ENCODE results near the gene CYTIP.
"Not testable (repeated sequence)": the region's sequence is repeated elsewhere in the genome, so short reads cannot be mapped to it uniquely, and the experiment has no call there.

CYTIP gene

DNA sequence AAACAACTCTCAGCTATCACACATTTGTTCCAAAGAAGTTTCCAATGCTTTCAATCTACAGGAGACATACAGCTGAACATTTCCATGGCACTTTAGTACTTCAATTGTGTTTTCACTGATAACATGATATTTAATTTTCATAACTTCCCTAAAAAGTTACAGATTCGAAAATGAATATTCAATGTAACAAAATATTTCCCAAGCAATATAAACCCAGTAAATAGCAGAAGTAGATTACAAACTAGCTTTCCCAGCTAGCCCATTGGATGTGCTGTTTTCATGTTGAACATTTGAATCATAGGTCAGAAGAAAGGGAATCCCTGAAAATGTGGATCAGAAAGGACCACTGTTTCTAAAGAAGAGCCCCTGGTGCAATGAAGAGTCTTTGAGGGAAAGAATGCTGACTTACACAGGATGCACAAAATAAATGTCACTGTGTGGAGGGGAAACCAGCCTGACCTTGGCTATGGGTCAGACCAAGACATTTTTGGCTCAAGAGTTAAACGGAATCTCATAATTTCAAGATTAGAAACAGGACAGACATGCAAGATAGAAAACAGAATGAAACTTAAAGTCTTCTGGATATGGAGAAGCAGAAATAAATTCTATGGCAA lies 22.5 kb downstream of the CYTIP start:
- DNase-seq, result no peak

DNA sequence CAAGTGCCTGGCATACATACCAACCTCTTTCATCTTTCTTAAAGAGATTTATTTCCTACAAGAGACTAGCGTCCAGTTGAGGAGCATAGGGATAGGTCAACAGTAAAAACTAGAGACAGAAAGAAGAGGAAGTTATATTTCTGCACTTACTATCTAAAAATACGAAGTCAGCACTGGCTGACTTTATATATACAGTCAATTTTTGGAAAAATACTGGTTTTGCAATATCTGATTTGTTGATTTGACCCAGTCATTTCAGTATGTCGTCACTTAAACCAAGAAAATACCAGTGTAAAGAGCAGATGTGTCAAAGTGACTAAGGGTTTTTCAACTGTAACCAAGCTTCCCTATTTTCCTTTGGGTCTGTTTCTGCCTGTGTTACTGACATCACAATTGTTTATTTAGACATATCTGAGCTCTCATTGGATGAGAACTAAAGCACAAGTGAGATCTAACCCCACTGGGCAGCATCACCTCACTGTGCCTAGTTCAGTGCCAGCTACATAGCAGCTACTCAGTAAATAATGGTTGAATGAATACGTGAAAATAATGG lies 23.0 kb downstream of the CYTIP start:
- no peak for DNase-seq

DNA sequence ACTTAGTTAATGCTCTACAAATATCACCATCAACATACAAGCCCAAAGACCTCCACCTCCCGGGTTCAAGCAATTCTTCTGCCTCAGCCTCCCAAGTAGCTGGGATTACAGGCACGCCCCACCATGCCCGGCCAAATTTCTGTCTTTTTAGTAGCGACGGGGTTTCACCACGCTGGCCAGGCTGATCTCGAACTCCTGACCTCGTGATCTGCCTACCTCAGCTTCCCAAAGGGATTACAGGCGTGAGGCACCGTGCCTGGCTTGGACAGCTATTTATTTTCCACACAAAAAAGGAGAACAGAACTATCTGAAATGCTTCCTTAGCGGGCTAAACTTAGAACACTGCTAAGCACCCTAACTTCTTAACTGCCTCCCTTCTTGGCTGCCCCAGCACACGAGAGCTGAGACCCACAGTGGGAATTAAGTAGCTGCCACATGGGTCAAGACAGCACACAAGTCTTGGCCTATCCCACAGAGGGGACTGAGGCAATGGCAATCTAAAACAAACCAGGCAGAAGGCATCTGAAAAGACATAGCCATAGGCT lies 24.8 kb downstream of the CYTIP start:
- no peak for DNase-seq

DNA sequence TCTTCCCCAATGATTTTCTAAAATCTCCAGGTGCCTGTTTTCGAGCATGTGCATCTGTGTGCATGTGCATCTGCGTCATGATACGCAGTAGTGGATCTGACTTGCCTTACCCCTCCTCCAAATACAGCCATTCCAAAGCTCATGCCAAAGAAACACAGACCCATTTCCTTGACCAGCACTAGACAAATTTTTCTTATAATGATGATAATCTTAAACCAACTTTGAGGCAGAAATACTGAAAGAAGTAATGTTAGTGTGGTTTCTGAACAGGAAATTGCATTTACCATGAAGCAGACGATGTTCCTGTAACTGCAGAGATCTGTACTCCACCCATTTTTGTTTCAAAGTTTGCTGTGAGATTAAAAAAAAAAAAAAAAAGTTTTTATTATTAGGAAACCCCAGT lies 25.6 kb downstream of the CYTIP start:
- no peak for DNase-seq

DNA sequence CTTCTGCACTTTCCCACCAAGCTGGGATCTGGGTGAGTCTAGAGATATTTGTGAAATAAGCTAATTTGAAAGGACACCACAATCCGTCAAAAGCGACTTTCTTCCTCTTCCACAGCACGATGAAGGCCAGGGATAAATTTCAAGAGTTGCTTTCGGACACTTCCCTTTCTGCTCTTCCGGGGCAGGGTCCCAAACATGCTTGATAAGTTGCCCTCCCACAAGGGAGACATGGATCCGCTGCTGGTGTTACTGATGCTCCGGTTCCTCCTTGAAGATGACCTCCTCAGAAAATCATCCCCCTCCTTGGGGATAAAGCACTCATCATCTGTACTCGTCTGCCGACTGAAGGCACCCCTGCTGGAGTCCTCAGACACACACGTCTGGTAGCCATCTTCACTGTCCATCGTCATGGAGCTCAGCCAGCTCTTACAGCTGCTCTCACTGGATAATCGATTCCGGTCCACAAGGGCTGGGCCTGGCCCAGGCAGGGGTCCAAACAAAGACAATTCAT lies 28.2 kb downstream of the CYTIP start:
- no peak for DNase-seq

DNA sequence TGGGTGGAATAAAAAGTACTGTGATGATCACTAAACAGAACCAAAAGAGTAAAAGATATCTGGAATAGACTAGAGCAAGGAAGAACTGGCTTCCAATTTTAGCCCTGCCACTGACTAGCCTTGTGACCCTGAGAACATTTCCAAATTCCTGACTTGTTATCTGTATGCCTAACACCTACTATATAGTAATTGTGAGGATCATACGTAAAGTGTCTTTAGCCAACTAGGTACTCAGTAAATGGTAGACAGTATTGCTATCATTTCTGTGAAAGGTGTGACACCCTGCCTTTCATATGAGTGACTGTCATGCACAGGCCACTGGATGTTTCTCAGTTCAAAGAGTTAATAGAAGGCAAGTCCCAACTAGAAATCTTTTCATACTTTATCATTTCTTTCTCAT lies 29.8 kb downstream of the CYTIP start:
- DNase-seq, result no peak

DNA sequence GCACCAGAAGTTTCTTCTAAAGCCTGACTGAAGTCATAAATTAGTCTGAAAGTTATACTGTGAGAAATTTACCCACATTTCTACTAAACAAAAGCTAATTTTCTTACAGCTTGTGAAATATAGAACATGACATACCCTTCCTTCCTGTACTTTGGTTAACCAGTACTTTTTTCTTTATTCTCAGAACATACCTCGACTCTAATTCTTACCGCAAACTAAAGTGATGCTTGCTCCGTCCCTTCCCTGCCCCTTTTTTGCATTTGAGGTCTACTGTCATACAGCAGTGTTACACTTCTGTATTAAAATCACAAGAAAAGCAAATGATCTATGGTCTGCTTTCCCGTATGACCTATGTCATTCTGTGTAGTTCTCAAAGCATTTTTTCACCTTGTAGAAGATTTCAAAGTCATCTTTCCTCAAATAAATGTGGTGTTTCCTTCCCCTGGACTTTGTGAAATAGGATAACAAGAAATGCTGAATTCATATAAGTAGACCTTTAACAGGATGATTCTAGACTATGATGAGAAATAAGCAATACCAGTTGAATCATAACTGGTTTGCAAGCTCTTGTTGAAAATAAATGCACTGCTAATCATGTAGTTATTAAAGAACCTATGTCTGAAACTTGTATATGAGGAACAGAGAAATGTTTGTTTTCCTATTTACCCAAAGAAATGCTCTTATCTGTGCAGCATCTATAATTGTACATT lies 30.4 kb downstream of the CYTIP start:
- peak; percentile 57 to 63 for DNase-seq

DNA sequence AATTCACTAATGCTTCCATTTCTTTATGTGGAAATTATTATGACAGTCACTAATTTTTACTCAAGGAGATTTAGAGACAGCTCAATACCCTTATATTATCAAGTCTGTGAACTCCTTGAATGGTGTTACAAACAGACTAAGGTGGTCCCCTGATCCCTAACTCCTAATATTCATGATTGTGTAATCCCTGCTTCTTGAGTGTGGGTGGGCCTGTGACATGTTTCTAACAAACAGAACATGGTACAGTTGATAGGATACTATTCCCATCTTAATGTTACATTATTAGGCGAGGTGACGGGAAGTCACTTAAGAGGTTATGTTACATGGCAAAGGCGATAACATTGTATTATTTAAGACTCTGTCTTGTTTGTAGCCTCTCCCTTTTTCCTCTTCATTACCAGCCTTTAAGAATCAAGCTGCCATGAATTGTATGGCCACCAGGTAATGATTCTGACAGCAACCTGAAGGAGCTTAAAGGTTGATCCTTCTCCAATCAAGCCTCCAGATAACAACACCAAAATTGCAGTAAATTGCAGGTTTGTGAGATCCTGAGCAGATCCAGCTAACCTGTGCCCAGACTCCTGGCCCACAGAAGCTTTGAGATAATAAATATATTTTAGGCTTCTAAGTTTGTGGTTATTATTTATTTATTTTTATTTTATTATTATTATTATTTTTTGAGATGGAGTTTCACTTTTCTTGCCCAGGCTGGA lies 32.1 kb downstream of the CYTIP start:
- no peak for DNase-seq

DNA sequence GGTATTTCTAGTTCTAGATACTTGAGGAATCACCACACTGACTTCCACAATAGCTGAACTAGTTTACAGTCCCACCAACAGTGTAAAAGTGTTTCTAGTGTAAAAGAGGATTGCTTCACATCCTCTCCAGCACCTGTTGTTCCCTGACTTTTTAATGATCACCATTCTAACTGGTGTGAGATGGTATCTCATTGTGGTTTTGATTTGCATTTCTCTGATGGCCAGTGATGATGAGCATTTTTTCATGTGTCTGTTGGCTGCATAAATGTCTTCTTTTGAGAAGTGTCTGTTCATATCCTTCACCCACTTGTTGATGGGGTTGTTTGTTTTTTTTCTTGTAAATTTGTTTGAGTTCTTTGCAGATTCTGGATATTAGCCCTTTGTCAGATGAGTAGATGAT lies 38.5 kb downstream of the CYTIP start:
- not testable (repeated sequence) for DNase-seq

DNA sequence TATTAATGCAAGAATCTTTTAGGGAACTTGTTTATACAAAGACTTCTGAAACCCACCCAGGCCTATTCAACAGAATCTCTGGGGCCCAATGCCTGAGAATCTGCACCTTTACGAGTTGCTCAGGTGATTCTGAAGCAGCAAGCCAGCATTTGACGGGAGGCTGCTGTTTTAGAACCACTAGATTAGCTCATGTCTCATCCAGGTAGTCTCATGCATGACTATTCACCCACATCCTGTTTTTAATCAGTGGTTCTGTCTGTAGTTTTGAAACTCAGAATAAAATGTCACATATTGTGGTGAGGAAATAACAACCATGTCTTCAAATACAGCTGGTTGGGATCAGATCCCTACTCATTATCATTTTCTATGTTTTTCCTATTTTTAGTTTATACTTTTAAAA lies 39.5 kb downstream of the CYTIP start:
- DNase-seq, result peak; percentile 66 to 68

DNA sequence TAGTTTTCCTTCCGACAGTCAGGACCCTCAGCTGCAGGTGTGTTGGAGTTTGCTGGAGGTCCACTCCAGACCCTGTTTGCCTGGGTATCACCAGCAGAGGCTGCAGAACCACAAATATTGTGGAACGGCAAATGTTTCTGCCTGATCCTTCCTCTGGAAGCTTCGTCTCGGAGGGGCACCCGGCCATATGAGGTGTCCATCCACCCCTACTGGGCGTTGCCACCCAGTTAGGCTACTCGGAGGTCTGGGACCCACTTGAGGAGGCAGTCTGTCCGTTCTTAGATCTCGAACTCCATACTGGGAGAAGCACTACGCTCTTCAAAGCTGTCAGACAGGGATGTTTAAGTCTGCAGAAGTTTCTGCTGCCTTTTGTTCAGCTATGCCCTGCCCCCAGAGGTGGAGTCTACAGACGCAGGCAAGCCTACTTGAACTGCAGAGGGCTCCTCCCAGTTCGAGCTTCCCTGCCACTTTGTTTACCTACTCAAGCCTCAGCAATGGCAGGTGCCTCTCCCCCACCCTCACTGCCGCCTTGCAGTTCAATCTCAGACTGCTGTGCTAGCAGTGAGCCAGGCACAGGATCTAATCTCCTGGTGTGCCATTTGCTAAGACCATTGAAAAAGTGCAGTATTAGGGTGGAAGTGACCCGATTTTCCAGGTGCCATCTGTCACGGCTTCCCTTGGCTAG lies 40.9 kb downstream of the CYTIP start:
- DNase-seq, result not testable (repeated sequence)

DNA sequence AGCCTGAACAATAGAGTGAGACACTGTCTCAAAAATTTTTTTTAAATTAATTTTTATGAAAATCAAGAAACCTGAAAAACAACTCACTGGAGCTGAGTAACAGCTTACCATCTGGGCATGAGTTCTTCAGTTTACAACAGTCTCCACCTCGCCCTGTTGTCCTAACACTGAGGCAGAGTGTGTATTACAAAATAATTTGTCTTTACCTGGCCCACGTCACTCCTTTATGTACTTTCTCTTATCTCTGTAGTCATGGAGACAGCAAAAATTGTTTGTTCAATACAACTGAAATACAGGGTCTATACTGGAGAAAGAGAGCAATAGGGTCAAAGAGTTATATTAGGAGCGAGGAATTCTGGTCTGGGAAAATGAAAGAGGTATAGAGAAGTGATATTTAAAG lies 48.1 kb downstream of the CYTIP start:
- no peak for DNase-seq

DNA sequence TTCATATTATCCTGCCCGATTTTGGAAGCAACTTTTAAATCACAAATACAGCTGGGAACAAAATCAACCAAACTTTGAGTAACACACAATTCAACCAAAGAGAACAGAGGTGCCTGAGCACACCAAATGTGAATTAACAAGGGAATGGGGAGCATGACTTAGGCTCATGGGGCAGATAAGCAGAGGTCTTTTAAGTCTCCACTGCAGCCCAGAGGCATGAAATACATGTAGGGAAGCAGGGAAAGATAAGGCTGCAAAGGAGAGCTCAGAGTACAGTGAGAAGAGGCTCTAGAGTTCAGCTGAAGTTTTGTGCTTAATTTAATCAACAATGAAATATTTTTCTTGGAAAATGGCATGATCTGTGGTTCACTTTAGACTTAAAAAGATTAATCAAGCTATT lies 49.0 kb downstream of the CYTIP start:
- no peak for DNase-seq

DNA sequence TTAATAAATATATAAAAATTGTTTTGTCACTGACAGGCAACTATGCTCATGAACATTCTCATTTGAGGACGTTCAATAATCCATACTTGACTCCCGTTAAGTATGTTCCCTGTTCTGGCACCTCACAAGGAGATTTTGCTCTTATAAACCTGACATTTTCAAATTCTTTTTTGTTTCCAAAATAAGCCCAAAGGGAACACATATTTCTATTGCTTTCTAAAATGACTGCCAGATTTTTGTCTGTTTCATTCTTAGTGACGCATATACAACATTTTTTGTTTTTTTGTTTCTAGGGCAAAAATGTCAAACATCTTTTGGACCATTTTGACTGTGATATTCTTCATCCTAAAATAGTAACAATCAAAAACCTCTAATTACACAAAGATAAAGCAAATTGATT lies 50.5 kb downstream of the CYTIP start:
- DNase-seq, result no peak

DNA sequence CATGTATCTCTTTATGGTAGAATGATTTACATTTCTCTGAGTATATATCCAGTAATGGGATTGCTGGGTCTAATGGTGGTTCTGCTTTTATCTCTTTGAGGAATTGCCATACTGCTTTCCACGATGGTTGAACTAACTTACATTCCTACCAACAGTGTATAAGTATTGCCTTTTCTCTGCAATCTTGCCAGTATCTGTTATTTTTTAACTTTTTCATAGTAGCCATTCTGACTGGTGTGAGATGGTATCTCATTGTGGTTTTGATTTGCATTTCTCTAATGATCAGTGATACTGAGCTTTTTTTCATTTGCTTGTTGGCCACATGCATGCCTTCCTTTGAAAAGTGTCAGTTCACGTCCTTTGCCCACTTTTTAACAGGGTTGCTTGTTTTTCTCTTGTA lies 55.1 kb downstream of the CYTIP start:
- no peak for DNase-seq

DNA sequence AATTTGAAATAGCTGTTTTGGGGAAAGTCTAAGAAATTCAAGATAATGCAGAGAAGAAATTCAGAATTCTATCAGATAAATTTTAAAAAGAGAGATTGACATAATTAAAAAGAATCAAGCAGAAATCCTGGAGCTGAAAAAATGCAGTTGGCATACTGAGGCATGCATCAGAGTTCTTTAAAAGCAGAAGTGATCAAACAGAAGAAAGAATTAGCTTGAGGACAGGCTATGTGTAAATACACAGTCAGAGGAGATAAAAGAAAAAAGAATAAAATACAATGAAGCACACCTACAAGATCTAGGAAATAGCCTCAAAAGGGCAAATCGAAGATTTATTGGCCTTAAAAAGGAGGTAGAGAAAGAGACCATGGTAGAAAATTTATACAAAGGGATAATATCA lies 57.1 kb downstream of the CYTIP start:
- no peak for DNase-seq

DNA sequence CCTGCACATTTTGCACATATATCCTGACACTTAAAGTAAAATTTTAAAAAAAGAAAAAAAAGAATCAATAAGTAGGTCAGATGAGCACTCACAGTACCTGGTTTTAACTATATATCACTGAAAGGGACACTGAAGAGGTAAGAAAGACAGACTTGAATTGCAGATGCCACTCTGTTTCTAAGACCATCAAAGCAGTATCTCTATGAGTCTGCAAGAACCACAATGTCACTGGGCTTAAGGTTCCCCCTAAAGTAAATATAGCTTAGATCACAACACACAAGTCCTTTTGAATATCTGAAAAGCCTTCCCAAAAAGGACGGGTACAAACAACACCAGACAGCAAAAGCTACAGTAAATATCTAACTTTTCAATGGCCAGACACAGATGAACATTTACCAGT lies 57.6 kb downstream of the CYTIP start:
- no peak for DNase-seq

DNA sequence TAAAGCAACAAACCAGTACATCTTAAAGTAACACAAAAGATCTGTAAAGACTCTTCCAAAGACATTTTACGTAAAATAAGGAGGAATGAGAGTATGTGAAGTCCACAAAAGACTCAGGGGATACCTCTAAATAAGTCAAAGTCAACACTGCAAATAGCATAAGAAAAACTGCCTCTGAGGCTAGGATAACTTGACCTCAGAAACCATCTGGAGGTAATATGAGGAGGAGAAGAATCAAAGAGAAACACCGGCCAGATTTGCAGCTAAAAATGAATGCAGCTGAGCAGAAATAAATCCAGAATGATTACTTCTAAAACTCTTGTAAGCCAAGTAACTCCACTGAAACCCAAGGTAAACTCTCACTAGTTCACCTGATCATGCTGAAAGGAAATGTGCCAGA lies 66.0 kb downstream of the CYTIP start:
- DNase-seq, result no peak

DNA sequence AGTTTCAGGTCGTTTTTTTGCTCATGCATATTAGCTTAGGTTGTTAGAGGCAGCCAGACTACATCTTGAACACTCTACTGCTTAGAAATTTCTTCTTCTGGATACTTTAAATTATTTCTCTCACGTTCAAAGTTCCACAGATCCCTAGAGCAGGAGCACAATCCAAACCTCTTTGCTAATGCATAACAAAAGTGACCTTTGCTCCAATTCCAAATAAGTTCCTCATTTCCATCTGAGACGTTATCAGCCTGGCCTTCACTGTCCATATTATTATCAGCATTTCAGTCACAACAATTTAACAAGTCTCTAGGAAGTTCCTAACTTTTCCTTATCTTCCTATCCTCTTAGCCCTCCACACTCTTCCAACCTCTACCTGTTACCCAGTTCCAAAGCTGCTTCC lies 67.8 kb downstream of the CYTIP start:
- no peak for DNase-seq

DNA sequence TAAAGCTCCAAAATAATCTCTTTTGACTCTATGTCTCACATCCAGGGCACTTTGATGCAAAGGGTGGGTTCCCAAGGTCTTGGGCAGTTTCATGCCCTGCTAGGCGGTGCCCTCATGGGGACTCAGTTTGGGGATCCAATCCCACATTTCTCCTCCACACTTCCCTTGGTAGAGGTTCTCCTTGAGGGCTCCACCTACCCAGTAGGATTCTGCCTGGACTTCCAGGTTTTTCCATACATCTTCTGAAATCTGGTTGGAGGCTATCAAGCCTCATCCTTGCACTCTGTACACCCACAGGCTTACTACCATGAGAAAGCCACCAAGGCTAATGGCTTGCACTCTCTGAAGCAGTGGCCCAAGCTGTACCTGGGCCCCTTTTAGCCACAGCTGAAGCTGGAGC lies 68.5 kb downstream of the CYTIP start:
- no peak for DNase-seq

DNA sequence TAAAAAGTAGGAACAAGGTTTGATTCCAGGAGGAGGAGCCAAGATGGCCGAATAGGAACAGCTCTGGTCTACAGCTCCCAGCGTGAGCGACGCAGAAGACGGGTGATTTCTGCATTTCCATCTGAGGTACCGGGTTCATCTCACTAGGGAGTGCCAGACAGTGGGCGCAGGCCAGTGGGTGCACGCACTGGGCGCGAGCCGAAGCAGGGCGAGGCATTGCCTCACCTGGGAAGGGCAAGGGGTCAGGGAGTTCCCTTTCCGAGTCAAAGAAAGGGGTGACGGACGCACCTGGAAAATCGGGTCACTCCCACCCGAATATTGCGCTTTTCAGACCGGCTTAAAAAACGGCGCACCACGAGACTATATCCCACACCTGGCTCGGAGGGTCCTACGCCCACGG lies 75.4 kb downstream of the CYTIP start:
- not testable (repeated sequence) for DNase-seq

DNA sequence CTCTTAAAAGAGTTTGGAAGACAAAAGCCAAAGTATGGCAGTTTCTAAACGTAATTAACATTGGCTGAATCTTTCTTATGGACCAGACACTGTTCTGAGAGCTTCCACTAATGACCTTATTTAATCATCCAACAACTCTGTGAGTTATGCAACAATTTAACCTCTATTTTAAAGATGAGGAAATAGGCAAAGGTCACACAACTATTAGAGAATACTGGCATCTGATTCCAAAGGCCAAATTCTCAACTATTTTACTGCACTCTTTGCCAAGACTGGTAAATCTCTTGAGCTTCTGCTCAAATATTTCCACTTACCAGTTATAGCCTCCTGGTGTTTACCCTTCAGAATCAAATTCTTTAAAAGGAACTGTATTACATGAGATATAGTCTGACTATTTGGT lies 76.2 kb downstream of the CYTIP start:
- DNase-seq, result no peak
